Body of pancreas (tissue), 4 donors: ENCODE results near the gene MYL6.
A peak's percentile ranks its signal among the peaks of the same experiment; 100 is the strongest.

Source experiments
- POLR2A ChIP-seq, 3 donors: fragments of 450-650 bp; IDR thresholded peaks; one replicate each; pipeline ENCODE4 v1.6.1; 2016; ENCODE audit warnings: antibody characterized with exemption in 3 of 3, mild to moderate bottlenecking in 2 of 3
- TF ChIP-seq, protein P1 (sequence below), 7 experiments: fragments of 450-650 bp in 4 of 7; fragments of 200-600 bp in 3 of 7; sonication (generic) in 3 of 7; IDR thresholded peaks; one replicate each; pipeline ENCODE4 v1.5.1; 2016 to 2019; ENCODE audit warnings: antibody characterized with exemption in 7 of 7

DNA sequence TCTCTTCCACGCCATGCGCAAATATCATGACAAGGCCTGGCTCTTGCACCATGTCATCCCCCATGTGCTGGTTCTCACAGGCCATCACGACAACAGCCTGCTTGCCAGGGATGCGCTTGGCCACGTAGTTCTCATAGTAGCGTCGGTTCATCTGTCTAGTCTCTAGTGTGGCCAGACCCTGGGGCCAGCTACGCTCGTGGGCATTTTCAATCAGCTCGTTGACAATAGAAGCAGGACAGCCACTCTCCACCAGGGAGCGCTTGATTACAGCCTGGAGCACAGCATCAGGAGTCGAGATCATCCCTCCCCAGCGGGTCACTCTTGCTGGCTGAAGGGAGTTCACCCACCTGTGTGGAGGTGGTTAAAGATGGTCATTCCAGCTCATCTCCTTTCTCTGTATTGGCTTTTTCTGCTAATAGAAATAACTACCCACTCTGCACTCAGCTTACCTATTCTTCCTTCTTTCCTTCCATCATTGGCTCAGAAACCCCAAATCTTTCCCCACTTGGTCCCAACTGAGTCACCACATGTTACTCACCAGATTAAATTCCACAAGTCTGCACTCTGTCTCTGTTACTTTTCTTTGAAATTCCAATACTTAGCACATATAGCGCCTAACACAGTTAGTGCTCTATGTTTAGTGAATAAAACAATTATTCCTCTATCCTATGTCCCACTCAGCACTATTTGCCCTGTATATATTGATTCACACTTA lies 48.5 kb downstream of the MYL6 start:
- TF ChIP-seq, protein P1, sequence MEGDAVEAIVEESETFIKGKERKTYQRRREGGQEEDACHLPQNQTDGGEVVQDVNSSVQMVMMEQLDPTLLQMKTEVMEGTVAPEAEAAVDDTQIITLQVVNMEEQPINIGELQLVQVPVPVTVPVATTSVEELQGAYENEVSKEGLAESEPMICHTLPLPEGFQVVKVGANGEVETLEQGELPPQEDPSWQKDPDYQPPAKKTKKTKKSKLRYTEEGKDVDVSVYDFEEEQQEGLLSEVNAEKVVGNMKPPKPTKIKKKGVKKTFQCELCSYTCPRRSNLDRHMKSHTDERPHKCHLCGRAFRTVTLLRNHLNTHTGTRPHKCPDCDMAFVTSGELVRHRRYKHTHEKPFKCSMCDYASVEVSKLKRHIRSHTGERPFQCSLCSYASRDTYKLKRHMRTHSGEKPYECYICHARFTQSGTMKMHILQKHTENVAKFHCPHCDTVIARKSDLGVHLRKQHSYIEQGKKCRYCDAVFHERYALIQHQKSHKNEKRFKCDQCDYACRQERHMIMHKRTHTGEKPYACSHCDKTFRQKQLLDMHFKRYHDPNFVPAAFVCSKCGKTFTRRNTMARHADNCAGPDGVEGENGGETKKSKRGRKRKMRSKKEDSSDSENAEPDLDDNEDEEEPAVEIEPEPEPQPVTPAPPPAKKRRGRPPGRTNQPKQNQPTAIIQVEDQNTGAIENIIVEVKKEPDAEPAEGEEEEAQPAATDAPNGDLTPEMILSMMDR (IDR thresholded peaks at IDR 0.05) = peak; percentile 10 to 72 (median 48)
- TF ChIP-seq POLR2A (IDR thresholded peaks at IDR 0.05) = no peak
